ENCODE measurements around the gene AP1AR.

DNA sequence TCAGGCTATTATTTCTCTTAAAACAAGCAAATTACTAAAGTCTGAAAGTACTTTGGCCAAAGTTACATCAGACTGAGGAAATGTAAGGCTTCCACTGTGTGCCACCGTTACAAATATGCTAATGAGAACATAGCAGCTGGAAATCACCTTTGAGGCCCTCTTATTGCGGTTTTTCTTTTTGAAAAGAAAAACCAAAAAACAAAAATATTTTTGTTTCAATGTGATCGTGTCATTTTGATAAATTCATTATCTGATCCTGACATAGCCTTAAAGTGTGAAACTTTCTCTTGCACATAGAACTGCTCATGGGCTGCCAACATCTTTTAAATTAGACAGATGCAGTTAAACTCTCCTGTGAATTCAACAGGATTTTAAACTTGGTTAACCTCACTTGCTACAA, 56.9 kb downstream of the AP1AR start:
- TF ChIP-seq, protein P1, sequence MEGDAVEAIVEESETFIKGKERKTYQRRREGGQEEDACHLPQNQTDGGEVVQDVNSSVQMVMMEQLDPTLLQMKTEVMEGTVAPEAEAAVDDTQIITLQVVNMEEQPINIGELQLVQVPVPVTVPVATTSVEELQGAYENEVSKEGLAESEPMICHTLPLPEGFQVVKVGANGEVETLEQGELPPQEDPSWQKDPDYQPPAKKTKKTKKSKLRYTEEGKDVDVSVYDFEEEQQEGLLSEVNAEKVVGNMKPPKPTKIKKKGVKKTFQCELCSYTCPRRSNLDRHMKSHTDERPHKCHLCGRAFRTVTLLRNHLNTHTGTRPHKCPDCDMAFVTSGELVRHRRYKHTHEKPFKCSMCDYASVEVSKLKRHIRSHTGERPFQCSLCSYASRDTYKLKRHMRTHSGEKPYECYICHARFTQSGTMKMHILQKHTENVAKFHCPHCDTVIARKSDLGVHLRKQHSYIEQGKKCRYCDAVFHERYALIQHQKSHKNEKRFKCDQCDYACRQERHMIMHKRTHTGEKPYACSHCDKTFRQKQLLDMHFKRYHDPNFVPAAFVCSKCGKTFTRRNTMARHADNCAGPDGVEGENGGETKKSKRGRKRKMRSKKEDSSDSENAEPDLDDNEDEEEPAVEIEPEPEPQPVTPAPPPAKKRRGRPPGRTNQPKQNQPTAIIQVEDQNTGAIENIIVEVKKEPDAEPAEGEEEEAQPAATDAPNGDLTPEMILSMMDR (IDR thresholded peaks at IDR 0.05), result no peak
- no peak for TF ChIP-seq POLR2A (IDR thresholded peaks at IDR 0.05)

All from body of pancreas (tissue), 4 donors.